ENCODE measurements around the gene TJP1.
"Not testable (repeated sequence)": the region's sequence is repeated elsewhere in the genome, so short reads cannot be mapped to it uniquely, and the experiment has no call there.

DNA sequence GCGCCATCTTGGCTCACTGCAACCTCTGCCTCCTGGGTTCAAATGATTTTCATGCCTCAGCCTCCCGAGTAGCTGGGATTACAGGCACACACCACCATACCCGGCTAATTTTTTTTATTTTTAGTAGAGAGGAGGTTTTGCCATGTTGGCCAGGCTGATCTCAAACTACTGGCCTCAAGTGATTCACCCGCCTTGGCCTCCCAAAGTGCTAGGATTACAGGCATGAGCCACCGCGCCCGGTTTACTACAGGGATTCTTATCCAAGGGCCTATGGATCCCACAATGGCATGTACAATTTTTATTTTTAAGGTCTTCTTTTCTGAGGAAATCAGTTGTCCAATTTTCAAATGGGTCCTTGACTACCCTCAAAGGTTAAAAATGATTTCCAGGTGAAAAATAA, 150.2 kb downstream of the TJP1 start:
- TF ChIP-seq, protein P1, sequence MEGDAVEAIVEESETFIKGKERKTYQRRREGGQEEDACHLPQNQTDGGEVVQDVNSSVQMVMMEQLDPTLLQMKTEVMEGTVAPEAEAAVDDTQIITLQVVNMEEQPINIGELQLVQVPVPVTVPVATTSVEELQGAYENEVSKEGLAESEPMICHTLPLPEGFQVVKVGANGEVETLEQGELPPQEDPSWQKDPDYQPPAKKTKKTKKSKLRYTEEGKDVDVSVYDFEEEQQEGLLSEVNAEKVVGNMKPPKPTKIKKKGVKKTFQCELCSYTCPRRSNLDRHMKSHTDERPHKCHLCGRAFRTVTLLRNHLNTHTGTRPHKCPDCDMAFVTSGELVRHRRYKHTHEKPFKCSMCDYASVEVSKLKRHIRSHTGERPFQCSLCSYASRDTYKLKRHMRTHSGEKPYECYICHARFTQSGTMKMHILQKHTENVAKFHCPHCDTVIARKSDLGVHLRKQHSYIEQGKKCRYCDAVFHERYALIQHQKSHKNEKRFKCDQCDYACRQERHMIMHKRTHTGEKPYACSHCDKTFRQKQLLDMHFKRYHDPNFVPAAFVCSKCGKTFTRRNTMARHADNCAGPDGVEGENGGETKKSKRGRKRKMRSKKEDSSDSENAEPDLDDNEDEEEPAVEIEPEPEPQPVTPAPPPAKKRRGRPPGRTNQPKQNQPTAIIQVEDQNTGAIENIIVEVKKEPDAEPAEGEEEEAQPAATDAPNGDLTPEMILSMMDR (IDR thresholded peaks at IDR 0.05), result not testable (repeated sequence)
- TF ChIP-seq POLR2A, POLR2AphosphoS5 (IDR thresholded peaks at IDR 0.05): not testable (repeated sequence)

Data from gastroesophageal sphincter (tissue), 3 donors.